Measurements from ENCODE around the gene PLXDC2.

Gene PLXDC2

GRCh38 chr10:19947656-19948055 is 131.4 kb downstream of the PLXDC2 start:
- Mint-ChIP-seq H3K9me3 (peaks cover 14% of the 10 kb centered on the region), H3K27me3 (ENCODE audit: low read depth) (no peaks in the 10 kb centered on the region), H3K4me3 (no peak overlapping the region), H3K27ac (peak overlapping the region; percentile 35 to 61 (median 56)), H3K4me1 (peaks cover 49% of the 10 kb centered on the region), H3K36me3 (ENCODE audit: low read depth) (peaks cover 25% of the 10 kb centered on the region)
- TF ChIP-seq CTCF (IDR thresholded peaks at IDR 0.05; ENCODE audit: unreplicated experiment in 3 of 3) = no peak

GRCh38 chr10:19952224-19953010 is 136.2 kb downstream of the PLXDC2 start:
- no peaks in the 10 kb centered on the region for H3K27me3 Mint-ChIP-seq (ENCODE audit: low read depth)
- H3K27ac Mint-ChIP-seq = peak overlapping the region; percentile 79 to 82 (median 80)
- peaks cover 37% of the 10 kb centered on the region for H3K4me1 Mint-ChIP-seq
- H3K36me3 Mint-ChIP-seq (ENCODE audit: low read depth) = peaks cover 7% of the 10 kb centered on the region
- H3K9me3 Mint-ChIP-seq = peaks cover 6% of the 10 kb centered on the region
- no peak for TF ChIP-seq CTCF (IDR thresholded peaks at IDR 0.05; ENCODE audit: unreplicated experiment in 3 of 3)
- no peak overlapping the region for H3K4me3 Mint-ChIP-seq

GRCh38 chr10:19954601-19955000 is 138.4 kb downstream of the PLXDC2 start:
- H3K4me1 Mint-ChIP-seq = peaks cover 44% of the 10 kb centered on the region
- H3K36me3 Mint-ChIP-seq (ENCODE audit: low read depth) = peaks cover 7% of the 10 kb centered on the region
- TF ChIP-seq CTCF (IDR thresholded peaks at IDR 0.05; ENCODE audit: unreplicated experiment in 3 of 3) = no peak
- no peak overlapping the region for H3K4me3 Mint-ChIP-seq
- no peak overlapping the region for H3K27ac Mint-ChIP-seq
- H3K9me3 Mint-ChIP-seq = peaks cover 6% of the 10 kb centered on the region
- H3K27me3 Mint-ChIP-seq (ENCODE audit: low read depth) = no peaks in the 10 kb centered on the region

GRCh38 chr10:19956516-19957032 is 140.3 kb downstream of the PLXDC2 start:
- Mint-ChIP-seq H3K27ac (peak overlapping the region in 1 of 3 experiments; percentile 22), H3K9me3 (no peaks in the 10 kb centered on the region), H3K4me1 (peaks cover 59% of the 10 kb centered on the region), H3K36me3 (ENCODE audit: low read depth) (no peaks in the 10 kb centered on the region), H3K4me3 (no peak overlapping the region), H3K27me3 (ENCODE audit: low read depth) (no peaks in the 10 kb centered on the region)
- TF ChIP-seq CTCF (IDR thresholded peaks at IDR 0.05; ENCODE audit: unreplicated experiment in 3 of 3) = no peak

- Mint-ChIP-seq H3K27me3 (ENCODE audit: low read depth) (no peaks in the 10 kb centered on the region), H3K9me3 (no peaks in the 10 kb centered on the region), H3K36me3 (ENCODE audit: low read depth) (no peaks in the 10 kb centered on the region), H3K4me3 (no peak overlapping the region), H3K4me1 (peaks cover 42% of the 10 kb centered on the region), H3K27ac (peak overlapping the region; percentile 45 to 70 (median 57))
- no peak for TF ChIP-seq CTCF (IDR thresholded peaks at IDR 0.05; ENCODE audit: unreplicated experiment in 3 of 3)
These were observed 142.6 kb downstream of the PLXDC2 start for GRCh38 chr10:19958787-19959186.
